ENCODE data around the gene PRMT6. TPM values are rescaled to one million over a fixed set of nuclear protein-coding genes. Genes with fewer than 3 reads are reported as not detected.

The PRMT6 gene
- total RNA-seq, 1 donor from 2014 or later: 8.1 TPM

DNA sequence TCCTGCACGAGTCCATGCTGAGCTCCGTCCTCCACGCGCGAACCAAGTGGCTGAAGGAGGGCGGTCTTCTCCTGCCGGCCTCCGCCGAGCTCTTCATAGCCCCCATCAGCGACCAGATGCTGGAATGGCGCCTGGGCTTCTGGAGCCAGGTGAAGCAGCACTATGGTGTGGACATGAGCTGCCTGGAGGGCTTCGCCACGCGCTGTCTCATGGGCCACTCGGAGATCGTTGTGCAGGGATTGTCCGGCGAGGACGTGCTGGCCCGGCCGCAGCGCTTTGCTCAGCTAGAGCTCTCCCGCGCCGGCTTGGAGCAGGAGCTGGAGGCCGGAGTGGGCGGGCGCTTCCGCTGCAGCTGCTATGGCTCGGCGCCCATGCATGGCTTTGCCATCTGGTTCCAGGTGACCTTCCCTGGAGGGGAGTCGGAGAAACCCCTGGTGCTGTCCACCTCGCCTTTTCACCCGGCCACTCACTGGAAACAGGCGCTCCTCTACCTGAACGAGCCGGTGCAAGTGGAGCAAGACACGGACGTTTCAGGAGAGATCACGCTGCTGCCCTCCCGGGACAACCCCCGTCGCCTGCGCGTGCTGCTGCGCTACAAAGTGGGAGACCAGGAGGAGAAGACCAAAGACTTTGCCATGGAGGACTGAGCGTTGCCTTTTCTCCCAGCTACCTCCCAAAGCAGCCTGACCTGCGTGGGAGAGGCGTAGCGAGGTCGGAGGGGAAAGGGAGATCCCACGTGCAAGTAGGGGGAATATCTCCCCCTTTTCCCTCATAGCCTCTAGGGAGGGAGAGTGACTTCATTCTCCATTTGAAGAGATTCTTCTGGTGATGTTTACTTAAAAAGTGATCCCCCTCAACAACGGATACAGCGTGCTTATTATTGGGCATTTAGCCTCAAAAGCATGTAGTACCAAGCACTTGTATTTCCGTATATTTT, 991 bp downstream of the PRMT6 start:
- TF ChIP-seq, protein P1, sequence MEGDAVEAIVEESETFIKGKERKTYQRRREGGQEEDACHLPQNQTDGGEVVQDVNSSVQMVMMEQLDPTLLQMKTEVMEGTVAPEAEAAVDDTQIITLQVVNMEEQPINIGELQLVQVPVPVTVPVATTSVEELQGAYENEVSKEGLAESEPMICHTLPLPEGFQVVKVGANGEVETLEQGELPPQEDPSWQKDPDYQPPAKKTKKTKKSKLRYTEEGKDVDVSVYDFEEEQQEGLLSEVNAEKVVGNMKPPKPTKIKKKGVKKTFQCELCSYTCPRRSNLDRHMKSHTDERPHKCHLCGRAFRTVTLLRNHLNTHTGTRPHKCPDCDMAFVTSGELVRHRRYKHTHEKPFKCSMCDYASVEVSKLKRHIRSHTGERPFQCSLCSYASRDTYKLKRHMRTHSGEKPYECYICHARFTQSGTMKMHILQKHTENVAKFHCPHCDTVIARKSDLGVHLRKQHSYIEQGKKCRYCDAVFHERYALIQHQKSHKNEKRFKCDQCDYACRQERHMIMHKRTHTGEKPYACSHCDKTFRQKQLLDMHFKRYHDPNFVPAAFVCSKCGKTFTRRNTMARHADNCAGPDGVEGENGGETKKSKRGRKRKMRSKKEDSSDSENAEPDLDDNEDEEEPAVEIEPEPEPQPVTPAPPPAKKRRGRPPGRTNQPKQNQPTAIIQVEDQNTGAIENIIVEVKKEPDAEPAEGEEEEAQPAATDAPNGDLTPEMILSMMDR (IDR thresholded peaks at IDR 0.05): no peak
- peaks cover 0 to 5% of the 10 kb centered on the region in 2 donors for H3K36me3 ChIP-seq
- H3K27me3 ChIP-seq: no peaks in the 10 kb centered on the region
- H3K4me1 ChIP-seq: peaks cover 3 to 13% of the 10 kb centered on the region in 2 donors
- intact Hi-C loops (cut with DNase I): no loop called here
- no peaks in the 10 kb centered on the region for H3K9me3 ChIP-seq
- peak overlapping the region; percentile 67 to 73 for H3K4me3 ChIP-seq
- DNase-seq (ENCODE audit: low spot score in 2 of 2): peak in 1 of 2 donors; percentile 73
- peak overlapping the region; percentile 77 to 83 for H3K27ac ChIP-seq

DNA sequence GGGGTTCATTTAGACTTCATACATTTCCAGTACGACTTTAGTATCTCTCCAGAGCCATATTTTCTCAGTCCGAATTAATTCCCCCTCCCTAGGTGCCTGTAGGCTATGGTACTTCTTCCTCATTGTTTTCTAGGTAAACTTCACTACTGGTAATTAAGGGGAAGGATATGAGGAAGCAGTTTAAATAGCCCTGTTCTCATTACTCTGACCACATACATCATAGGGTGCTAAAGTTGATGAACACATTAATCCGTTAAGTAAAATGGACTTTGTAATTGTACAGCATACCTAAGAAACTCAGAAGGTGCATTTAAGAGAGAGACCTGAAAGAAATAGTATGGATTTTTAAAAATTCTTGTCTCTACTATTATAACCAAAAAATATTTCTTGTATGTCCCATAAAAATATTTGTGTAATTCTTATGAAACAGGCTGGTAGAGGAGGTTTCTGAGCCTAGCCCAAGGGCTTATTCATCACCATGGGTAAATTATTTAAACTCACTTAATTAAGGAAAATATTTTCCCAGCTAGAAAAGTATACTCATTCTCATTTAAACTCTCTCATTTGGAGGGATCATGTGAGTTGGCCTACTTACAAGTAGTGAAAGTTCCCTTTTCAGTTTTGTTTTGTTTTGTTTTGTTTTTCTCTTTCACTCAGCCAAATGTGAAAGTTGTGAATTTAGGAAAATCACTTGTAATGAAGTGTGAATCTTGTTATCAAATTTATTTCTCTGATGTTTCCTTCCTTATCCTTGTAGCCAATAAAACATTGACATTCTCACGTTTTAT, 2.0 kb downstream of the PRMT6 start:
- Histone ChIP-seq H3K4me3 (peak overlapping the region in 1 of 2 donors; percentile 73), H3K9me3 (no peaks in the 10 kb centered on the region), H3K27ac (no peak overlapping the region), H3K4me1 (peaks cover 3 to 13% of the 10 kb centered on the region in 2 donors), H3K36me3 (peaks cover 0 to 5% of the 10 kb centered on the region in 2 donors), H3K27me3 (no peaks in the 10 kb centered on the region)
- no peak for DNase-seq (ENCODE audit: low spot score in 2 of 2)
- TF ChIP-seq, protein P1 (IDR thresholded peaks at IDR 0.05): no peak
- intact Hi-C loops (cut with DNase I): no loop called here

DNA sequence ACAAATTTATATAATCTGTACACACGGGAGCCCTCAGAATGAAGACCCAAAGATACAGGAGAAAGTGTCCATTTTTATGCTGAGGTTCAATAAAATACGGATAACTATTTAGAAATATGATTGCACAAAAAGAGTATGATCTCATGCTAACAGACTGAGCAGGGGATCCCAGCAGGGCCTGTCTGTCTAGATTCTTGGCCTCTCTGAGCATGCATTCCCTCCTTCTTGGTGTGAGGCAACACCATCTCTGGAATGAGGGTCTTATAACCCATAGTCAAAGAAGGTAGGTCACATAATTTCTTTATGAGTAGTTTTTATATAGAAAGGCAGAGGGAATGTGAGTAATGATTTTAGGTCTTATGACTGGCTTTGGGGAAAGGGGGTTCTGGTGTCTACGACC, 5.4 kb downstream of the PRMT6 start:
- Histone ChIP-seq H3K9me3 (no peaks in the 10 kb centered on the region), H3K36me3 (peaks cover 0 to 5% of the 10 kb centered on the region in 2 donors), H3K27me3 (no peaks in the 10 kb centered on the region), H3K4me1 (peaks cover 3 to 11% of the 10 kb centered on the region in 2 donors), H3K4me3 (no peak overlapping the region), H3K27ac (no peak overlapping the region)
- TF ChIP-seq, protein P1 (IDR thresholded peaks at IDR 0.05): no peak
- intact Hi-C loops (cut with DNase I): no loop called here
- no peak for DNase-seq (ENCODE audit: low spot score in 2 of 2)

DNA sequence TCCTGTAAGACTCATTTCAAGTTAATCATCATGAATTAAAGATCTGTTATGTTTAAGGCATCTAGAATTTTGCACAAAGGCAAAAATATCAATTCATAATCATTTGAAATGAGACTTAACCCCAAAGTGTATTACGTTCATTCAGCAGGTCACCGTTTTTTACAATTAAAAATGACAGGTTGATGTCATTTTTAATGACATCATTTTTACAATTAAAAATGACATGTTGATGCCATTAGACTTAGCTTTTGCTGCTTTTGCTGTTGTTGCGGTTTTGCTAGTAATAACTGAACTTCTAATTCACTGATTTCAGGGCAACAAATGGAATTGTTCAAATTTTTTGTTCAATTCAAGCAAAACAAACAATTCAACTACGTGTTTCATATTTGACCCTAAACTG, 17.0 kb downstream of the PRMT6 start:
- no peaks in the 10 kb centered on the region for H3K4me1 ChIP-seq
- H3K9me3 ChIP-seq: no peaks in the 10 kb centered on the region
- no peaks in the 10 kb centered on the region for H3K36me3 ChIP-seq
- TF ChIP-seq, protein P1 (IDR thresholded peaks at IDR 0.05): no peak
- no peak for DNase-seq (ENCODE audit: low spot score in 2 of 2)
- no peak overlapping the region for H3K4me3 ChIP-seq
- no peak overlapping the region for H3K27ac ChIP-seq
- no peaks in the 10 kb centered on the region for H3K27me3 ChIP-seq
- intact Hi-C loops (cut with DNase I): no loop called here

DNA sequence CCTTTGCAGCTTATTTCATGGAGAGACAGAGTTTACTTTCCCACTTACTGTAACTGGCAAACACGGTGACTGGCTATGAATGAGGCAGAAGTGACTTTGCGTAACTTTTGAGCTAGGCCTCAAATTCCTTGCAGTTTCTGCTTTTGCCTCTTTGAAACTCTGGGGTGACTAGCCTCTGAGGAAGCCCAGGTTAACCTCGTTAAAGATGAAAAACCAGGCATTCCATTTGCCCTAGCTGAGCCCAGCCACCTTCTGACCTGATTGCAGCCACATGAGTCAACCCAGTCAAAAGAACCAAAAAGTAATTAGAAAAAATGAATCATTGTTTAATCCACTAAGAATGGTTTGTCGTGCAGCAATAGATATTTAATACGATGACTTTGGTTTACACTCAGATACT, 20.4 kb downstream of the PRMT6 start:
- Histone ChIP-seq H3K36me3 (no peaks in the 10 kb centered on the region), H3K4me3 (no peak overlapping the region), H3K27me3 (no peaks in the 10 kb centered on the region), H3K27ac (no peak overlapping the region), H3K9me3 (no peaks in the 10 kb centered on the region), H3K4me1 (no peaks in the 10 kb centered on the region)
- TF ChIP-seq, protein P1 (IDR thresholded peaks at IDR 0.05): no peak
- intact Hi-C loops (cut with DNase I): no loop called here
- no peak for DNase-seq (ENCODE audit: low spot score in 2 of 2)
